ENCODE measurements around the gene HSPB6.

Gene HSPB6

DNA sequence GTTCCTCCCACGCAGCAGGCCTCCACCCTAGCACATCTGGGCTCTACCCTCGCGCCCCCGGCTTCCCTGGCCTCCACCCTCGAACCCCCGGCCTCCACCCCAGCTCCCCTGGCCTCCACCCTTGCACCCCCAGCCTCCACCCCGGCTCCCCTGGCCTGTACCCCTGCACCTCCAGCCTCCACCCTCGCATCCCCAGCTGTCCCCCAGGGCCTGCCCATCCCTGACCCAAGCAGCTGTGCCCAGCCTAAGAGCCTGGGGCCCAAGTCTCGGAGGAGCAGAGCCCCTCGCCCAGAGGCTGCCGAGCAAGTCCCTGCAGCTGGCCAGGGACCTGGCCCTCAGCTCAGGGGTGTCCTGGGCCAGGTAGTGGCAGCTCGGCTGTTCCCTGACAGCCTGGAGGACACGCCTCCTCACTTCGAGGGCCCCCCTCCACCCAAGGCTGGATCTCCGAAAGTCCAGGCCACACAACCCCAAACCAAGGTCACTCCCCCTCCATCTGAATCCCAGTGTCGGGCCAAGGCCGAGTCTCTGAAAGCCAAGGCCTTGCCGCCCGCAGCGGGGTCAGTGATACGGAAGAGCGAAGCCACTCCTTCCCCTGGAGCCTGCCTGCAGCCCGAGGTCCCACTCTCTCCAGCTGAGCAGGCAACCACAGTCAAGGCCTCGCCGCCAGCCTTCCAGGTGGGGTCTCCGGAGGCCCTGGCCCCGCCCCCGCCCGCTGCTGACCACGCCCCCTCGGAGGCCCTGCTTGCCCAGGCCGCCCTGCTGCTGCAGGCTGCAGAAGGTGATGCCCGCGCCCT lies 10.7 kb upstream of the HSPB6 start:
- DNase-seq (ENCODE audit: low read depth, low spot score): no peak

DNA sequence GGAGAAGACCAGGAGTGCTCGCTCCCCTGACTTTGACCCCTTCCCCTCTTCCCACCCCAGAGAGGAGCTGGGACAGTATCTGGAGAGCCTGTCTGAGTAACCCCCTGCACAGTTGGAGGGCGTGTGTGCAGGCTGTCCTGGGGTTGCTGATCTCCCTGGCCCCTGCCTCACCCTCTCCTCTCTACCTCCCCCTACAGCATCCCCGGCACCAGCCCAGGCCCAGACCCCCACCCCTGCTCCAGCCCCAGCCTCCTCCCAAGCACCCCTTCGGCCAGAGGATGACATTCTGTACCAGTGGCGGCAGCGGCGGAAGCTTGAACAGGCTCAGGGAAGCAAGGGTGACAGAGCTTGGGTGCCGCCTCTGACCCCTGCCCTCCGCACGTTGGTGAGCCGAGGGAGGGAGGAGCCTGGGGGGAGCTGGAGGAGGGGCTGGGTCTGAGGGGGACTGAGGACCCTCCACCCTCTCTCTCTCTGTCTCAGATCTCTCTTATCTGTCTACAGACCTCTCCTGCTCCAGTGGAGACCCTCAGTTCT lies 9.8 kb upstream of the HSPB6 start:
- DNase-seq (ENCODE audit: low read depth, low spot score): no peak

DNA sequence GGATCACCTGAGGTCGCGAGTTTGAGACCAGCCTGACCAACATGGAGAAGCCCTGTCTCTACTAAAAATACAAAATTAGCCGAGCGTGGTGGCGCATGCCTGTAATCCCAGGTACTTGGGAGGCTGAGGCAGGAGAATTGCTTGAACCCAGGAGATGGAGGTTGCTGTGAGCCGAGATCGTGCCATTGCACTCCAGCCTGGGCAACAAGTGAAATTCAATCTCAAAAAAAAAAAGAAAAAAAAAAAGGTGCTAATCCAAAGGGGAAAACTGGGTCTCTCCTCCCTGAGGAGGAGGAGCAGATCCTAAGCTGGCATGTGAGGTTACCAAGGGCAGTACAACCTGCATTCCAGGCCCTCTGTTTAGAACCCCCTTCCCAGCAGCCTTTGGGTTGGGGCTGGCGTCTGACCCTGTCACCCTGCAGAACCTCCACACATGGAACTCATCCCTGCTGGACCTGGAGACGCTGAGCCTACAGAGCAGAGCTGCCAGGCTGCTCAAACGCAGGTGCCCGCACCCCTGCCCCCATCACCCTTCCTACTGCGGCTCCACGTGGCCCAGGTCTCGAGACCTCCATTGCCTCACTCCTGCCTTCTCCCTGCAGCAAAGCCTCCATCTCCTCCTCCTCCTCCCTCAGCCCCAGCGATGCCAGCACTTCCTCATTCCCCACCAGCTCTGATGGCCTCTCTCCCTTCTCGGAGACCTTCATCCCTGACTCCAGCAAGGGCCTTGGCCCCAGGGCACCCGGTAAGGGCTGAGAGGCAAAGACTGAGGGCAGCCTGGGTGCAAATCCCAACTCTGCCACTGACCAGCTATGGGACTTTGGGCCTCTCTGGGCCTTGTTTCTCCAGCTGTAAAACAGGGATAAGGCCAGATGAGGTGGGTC lies 7.8 kb upstream of the HSPB6 start:
- DNase-seq (ENCODE audit: low read depth, low spot score): no peak

DNA sequence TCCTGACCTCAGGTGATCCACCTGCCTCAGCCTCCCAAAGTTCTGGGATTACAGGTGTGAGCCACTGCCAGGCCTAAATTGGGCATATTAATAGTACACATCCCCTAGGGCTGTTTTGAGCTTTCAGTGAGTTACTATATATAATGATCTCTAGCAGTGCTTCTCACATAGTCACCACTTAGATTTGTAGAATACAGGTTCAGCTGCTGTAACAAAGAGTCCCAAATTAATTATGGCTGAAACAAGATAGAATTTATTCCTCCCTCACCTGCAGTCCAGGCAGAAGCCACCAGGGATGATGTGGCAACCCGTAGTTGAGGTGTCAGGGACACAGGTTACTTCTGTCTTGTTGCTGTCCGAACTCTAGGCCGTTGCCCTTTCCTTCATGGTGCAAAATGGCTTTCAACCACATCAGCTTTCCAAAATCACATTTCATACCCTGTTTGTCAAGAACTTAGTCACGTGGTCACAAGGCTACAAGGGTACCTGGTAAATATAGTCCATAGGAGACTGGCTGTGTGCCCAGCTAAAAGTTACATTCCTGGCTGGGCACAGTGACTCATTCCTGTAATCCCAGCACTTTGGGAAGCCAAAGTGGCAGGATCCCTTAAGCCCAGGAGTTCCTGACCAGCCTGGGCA lies 4.0 kb upstream of the HSPB6 start:
- no peak for DNase-seq (ENCODE audit: low read depth, low spot score)

DNA sequence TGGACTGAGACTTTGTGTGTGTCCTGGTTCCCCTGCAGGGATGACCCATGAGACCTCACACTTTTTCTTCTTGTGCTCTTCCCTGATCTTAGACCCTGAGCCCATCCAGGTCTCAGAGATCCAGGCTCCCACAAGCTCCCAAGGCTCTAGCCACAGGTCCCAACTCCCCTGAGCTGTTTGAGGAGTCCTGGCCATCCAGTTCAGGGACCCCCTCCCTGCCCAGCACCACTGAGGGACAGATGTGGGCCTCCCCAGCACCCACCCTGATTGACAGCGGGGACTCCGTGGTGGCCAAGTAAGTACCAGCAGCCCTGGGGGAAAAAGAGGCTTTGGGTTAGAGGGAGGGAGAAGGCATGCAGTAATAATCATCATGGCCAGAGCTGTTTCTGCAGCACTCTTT lies 2.9 kb upstream of the HSPB6 start:
- DNase-seq (ENCODE audit: low read depth, low spot score): no peak

DNA sequence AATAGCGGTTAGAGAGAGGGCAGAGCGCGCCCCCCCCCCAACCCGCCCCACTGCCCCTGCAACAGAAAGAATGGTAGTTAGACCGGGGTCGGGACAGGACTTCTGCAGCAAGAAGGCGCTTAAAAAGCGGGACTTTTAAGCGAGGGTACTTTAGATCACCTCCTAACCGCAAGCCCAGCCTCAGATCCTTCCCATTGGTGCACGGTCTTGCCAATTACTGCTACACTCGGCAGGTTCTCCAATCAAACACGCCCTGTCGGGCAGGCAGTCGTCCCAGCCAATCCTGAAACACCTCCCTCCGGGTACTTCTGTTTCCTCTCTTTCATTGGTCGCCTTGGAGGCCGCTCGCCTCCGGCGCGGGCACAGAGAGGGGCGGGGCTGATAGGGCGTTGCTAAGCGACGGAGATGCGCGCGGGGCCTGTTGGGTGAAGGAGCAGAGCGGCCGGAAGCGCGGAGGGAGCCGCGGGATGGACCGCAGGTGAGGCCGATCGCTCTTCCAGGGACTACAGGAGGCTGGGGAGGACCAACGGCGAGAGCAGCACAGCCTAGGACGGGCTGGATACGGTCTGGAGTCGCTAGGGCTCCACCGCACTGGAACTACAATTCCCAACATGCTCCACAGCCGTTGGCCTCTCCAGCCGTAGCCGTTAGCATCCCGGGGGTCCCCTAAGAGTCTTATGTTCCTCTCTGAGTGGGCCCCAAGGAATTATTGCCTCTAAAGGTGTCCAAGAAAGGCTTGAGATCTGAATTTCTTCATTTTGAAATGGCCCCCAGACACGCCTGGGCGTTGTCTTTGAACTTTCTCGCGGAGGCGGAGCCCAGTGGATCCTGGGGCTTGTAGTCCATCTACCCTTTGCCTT lies 1.1 kb upstream of the HSPB6 start, which contains the start of gene PROSER3:
PROSER3 (plus strand) TSS at position 428 of the 860 bp plus-strand sequence; CDS start at position 468, 40 bp downstream.
- DNase-seq (ENCODE audit: low read depth, low spot score): peak; percentile 98

DNA sequence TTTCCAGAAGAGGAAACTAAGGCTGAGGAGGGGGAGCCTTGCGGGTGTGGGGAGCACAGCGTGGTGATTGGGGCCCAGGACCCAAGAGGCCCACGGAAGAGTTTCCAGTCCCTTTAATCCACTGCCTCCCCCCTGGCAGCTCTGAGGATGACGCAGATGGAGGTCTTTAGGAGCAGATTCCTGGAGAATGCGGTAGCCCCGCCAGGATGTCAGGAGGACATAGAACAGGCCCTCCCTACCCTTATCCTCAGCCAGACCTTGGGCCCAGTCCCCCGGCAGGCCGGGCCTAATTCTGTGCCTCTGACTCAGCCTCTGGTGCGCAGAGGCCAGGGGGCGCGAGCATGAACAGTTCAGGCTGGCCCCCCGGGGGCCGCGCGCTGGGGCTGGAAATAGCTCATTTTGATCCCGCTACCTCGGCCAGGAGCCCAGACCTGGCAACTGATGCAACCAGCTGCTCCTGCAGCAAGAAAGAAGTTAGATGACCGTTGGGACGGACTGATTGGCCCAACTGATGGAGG lies 461 bp upstream of the HSPB6 start:
- peak; percentile 81 for DNase-seq (ENCODE audit: low read depth, low spot score)

DNA sequence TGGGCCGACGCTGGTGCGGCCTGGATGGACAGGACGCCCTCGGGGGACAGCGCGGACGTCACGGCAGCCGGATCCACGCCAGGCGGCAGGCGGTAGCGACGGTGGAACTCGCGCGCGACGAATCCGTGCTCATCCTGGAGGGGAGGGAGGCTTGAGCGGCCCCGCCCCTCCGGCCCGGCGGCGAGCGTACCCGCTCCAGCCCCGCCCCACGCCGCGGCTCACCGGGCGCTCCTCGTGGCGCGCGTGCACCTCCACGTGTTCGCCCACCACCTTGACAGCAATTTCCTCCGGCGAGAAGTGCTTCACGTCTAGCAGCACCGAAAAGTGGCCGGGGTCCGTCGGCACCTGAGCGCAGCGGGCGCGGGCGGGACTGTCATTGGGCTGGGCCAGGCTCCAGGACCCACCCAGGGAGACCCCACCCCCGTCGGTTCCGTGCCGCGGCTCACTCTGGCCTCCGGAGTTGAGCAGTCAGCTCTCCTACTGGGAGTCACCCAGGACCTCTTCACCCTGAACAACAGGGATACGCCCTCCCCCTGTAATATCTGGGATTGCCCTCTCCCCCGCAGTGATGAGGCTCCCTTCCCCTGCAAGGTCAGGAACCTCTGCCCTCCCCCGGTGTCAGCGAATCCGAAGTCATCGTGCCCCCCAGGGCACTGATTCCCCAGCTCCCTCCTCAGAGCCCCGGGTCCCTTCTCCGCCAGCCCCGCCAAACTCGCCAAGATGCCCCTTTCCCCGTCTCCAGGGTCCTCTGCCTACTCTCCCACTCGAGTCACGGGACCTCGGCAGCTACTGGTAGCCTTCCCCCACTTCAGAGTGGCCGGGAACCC lies 1.1 kb downstream of the HSPB6 start:
- DNase-seq (ENCODE audit: low read depth, low spot score): no peak

DNA sequence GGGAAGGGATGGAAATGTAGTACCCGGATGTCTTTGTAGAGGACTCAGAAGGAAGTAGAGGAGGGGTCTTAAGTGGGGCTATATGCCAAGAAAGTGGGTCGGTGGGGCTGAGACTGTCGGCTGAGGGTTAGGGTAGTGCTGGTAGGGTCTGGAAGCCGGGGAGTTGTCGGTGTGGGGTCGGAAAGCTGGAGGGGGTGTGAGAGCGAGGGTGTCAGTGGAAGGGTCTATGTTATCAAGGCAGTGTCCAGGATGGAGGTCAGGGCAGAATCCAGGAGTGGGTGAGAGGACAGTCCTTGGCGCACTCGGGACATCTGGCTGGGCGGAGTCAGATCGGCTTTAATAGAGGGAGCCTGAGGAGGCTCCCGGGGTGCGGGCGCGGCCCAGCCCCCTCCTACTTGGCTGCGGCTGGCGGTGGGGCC lies 1.7 kb downstream of the HSPB6 start:
- no peak for DNase-seq (ENCODE audit: low read depth, low spot score)

DNA sequence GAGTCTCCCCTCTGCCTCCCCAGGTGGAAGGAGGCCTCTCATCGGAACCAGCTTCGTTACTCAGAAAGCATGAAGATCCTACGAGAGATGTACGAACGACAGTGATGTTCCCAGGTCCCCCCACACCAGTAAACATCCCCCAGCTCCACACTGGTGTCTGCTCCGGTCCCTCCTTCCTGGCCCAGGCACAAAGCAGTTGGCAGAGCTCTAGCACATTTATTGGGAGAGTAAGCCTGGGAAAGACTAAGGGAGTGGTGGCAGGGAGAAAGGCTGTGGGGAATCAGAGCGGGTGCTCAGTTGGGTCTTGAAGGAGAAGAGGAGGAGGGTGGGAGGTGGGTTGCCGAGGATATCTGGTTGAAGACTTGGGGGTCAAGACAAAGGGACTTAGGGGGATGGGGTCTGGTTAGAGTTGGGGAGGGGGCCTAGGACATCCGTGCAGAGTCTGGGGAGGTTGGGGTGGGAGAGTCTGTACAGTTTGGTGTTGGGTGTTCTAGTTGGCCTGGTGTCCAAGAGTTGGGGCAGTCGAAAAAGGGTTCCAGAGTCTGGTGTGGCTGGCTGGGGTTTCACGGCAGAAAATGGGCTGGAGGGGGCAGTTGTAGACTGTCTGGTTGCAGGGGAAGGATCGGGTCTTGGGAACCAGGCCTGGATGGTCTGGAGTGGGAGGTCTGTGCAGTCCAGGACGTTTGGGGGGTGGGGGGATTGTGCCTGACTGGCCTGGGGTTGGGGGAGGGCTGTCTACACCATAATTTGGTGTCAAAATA lies 2.3 kb downstream of the HSPB6 start:
- no peak for DNase-seq (ENCODE audit: low read depth, low spot score)

DNA sequence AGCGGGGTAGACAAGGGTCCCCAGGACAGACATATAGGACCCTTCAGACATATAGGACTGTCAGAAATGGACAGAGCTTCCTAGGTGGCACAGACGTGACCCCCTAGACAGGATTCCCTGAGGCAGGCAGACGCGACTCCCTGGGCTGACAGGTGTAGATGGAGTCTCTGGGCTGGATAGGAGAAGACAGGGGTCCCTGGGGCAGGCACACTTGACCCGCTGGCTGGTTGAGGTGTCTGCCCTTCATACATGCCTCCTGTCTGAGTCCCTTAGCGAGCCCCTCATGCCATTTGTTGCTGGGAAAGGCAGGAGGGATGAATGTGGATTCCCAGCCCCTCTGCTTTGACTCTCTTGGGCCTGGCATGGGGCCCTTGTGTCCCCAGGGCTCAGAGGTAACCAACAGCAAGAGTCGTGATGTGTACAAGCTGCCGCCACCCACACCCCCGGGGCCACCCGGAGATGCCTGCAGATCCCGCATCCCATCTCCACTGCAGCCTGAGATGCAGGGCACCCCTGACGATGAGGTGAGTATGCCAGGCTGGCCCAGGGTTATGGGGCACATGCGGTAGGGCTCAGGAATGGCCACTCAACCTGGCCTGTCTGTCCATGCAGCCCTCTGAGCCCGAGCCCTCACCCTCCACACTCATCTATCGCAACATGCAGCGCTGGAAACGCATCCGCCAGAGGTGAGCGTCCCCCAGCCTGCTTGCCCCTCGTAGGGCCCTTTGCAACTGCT lies 3.0 kb downstream of the HSPB6 start:
- no peak for DNase-seq (ENCODE audit: low read depth, low spot score)

DNA sequence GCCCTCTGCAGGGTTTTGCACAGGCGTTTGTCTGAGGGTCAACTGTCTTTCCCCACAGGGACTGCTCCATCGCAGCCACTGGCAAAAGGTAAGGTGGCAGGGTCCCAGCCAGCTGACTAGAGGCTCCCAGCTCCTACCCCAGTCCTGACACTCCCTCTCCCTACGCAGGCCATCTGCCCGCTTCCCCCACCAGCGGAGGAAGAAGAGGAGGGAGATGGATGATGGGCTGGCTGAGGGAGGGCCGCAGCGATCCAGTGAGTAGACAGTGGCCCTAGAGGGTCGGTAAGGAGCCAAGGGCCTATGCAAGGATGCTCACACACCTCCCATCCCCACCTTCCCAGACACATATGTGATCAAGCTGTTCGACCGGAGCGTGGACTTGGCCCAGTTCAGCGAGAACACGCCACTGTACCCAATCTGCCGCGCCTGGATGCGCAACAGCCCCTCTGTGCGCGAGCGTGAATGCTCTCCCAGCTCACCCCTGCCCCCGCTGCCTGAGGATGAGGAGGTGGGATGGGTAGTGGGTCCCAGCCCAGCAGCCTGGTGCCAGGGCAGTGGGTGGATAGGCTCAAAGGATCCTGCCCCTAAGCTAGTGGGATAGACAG lies 4.0 kb downstream of the HSPB6 start:
- no peak for DNase-seq (ENCODE audit: low read depth, low spot score)

DNA sequence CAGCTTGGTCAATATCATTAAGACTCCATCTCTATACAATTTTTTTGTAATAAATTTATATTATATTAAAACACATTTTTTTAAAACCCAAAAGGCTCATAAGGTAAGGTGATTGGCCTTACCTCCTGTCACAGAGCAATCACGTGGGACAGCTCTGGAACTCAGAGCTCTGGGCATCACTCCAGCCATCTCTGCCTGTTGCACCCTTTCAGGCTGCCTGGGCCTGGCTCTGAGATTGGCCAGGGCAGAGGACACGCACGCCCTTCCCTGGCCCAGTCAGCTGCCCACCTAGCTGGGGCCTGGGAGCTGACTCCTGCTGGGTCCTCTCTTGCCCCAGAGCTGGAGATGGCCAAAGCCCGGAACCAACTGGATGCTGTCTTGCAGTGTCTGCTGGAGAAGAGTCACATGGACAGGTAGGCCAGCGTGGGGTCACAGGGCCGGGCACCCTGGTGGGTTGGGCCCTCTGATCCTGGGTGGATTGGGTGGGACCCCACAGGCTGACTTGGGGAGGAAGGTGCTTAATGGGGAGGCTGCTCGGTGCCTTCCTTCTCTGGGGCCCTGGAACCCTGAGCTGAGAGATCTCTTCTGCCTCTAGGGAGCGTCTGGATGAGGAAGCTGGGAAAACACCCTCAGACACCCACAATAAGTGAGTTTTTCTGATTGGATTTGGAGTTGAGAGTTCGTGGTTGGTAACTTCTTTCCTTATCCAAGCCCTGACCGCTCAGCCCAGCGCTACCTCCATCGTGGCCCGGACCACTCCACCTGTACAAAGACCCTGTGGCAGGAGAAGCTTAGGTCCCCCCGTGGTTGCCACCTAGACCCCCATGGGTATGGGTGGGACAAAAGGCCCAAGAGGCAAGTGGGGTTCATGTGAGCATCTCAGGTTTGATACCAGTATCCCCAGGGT lies 4.7 kb downstream of the HSPB6 start:
- no peak for DNase-seq (ENCODE audit: low read depth, low spot score)

DNA sequence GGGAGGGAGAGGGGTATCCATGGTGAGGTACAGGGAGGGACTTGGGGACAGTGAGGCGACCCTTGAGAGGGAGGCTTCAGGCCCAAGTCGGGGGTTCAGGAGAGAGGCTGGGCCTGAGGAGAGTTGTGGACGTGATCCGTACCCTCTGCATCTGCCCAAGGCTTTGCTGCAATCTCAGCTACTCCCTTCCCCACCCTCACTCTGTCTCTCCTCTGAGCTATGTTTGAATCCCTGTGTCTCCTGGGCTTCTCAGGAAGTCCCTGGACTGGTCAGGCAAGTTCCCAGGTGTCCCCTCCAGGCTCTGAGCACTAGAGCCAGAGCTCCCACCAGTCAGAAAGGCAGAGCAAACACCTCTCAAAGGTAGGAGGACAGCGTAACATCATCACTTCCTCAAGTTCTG lies 6.7 kb downstream of the HSPB6 start:
- DNase-seq (ENCODE audit: low read depth, low spot score): no peak

DNA sequence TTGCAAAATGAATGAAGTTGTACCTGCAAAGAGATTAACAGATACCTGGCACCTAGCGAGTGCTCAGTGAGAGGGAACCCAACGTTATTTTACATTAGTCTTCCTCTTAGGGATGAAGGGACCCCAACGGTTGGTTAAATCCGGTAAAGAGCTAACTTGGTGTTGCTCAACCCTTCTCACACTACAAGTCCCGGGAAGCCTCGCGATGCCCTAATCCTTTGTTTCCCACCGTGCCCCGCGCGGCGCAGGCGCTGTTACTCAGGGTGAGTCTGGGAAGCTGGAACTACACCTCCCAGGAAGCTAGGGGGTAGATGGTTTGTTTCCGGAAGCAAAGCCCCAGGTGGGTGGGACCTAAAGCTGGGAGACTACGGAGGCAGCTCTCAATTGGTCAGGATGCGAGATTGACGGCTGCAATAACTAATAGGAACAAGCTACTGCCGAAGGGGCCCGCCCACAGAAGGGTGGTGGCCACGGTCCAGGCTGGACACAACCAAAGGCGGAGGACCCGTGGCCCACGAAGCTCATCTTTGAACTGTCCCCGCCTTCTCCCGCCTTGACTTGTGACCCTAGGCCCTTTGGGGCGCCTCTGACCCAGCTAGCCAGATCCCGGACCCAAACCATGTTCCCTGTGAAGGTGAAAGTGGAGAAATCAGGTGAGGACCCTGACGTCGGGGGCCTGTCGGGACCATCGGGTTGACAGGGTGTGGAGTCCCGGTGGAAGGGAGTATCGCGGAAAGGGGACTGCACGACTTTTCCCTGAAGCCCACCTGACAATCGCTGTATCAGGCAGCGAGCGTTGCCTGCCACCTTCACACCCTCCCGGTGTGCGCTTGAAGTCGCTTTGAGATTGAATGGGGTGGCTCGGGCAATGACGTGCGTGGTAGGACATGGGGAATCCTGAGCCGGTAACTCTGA lies 8.5 kb downstream of the HSPB6 start, which contains the start of gene LIN37:
LIN37 (plus strand) TSS at position 471 of the 915 bp plus-strand sequence; CDS start at position 620, 149 bp downstream.
- peak; percentile 99 for DNase-seq (ENCODE audit: low read depth, low spot score)

DNA sequence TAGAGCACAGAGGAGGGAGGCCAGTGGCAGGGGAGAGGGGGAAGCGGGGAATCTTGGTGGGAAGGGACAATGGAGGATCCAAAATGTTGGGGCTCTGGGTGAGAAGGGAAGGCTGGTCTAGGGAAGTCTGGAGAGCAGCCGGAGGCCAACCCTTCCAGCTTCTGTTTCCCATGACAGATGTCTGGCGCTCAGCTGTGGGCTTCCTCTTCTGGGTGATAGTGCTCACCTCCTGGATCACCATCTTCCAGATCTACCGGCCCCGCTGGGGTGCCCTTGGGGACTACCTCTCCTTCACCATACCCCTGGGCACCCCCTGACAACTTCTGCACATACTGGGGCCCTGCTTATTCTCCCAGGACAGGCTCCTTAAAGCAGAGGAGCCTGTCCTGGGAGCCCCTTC lies 10.3 kb downstream of the HSPB6 start:
- DNase-seq (ENCODE audit: low read depth, low spot score): no peak
